ENCODE measurements around the gene BRINP1. TPM values are rescaled to one million over a fixed set of nuclear protein-coding genes. Genes with fewer than 3 reads are reported as not detected.

BRINP1 gene
- total RNA-seq, 1 donor from 2014 or later = 0.66 TPM

- peaks cover 8% of the 10 kb centered on the region for H3K9me3 ChIP-seq (replicated peaks)
- peaks cover 3% of the 10 kb centered on the region for H3K4me1 ChIP-seq
- no peak overlapping the region for H3K4me3 ChIP-seq
- peaks cover 4% of the 10 kb centered on the region for H3K27me3 ChIP-seq (ENCODE audit: low read depth)
- H3K27ac ChIP-seq (replicated peaks) = no peak overlapping the region
- intact Hi-C loops (cut with micrococcal nuclease) = no loop called here
- no peak for DNase-seq
- no peaks in the 10 kb centered on the region for H3K36me3 ChIP-seq
- TF ChIP-seq CTCF (IDR thresholded peaks at IDR 0.05; ENCODE audit: borderline replicate concordance) = no peak
These were observed 204.1 kb downstream of the BRINP1 start for GRCh38 chr9:119165131-119165530.

GRCh38 chr9:119164716-119165115, 204.5 kb downstream of the BRINP1 start:
- Histone ChIP-seq H3K27ac (replicated peaks) (no peak overlapping the region), H3K4me1 (peaks cover 3% of the 10 kb centered on the region), H3K4me3 (no peak overlapping the region), H3K36me3 (no peaks in the 10 kb centered on the region), H3K9me3 (replicated peaks) (peaks cover 8% of the 10 kb centered on the region), H3K27me3 (ENCODE audit: low read depth) (peaks cover 4% of the 10 kb centered on the region)
- no peak for TF ChIP-seq CTCF (IDR thresholded peaks at IDR 0.05; ENCODE audit: borderline replicate concordance)
- DNase-seq = no peak
- intact Hi-C loops (cut with micrococcal nuclease) = no loop called here

GRCh38 chr9:119160551-119160950, 208.7 kb downstream of the BRINP1 start:
- H3K4me1 ChIP-seq = no peaks in the 10 kb centered on the region

GRCh38 chr9:119159386-119159785, 209.8 kb downstream of the BRINP1 start:
- H3K4me3 ChIP-seq = no peak overlapping the region
- no peak for TF ChIP-seq CTCF (IDR thresholded peaks at IDR 0.05; ENCODE audit: borderline replicate concordance)
- no peak overlapping the region for H3K27ac ChIP-seq (replicated peaks)
- H3K9me3 ChIP-seq (replicated peaks) = peaks cover 8% of the 10 kb centered on the region
- H3K4me1 ChIP-seq = no peaks in the 10 kb centered on the region
- DNase-seq = no peak
- intact Hi-C loops (cut with micrococcal nuclease) = no loop called here
- H3K36me3 ChIP-seq = no peaks in the 10 kb centered on the region
- no peaks in the 10 kb centered on the region for H3K27me3 ChIP-seq (ENCODE audit: low read depth)

More at GRCh38 chr9:119160551-119160950, 208.7 kb downstream of the BRINP1 start:
- Histone ChIP-seq H3K27me3 (ENCODE audit: low read depth) (no peaks in the 10 kb centered on the region), H3K4me3 (no peak overlapping the region), H3K9me3 (replicated peaks) (peaks cover 8% of the 10 kb centered on the region), H3K27ac (replicated peaks) (no peak overlapping the region), H3K36me3 (no peaks in the 10 kb centered on the region)
- no peak for TF ChIP-seq CTCF (IDR thresholded peaks at IDR 0.05; ENCODE audit: borderline replicate concordance)
- intact Hi-C loops (cut with micrococcal nuclease) = no loop called here
- no peak for DNase-seq

GRCh38 chr9:119157196-119157595, 212.0 kb downstream of the BRINP1 start:
- H3K4me3 ChIP-seq = no peak overlapping the region
- no peaks in the 10 kb centered on the region for H3K36me3 ChIP-seq
- H3K27ac ChIP-seq (replicated peaks) = no peak overlapping the region
- no peaks in the 10 kb centered on the region for H3K27me3 ChIP-seq (ENCODE audit: low read depth)
- intact Hi-C loops (cut with micrococcal nuclease) = no loop called here
- H3K9me3 ChIP-seq (replicated peaks) = no peaks in the 10 kb centered on the region
- H3K4me1 ChIP-seq = no peaks in the 10 kb centered on the region
- DNase-seq = no peak
- no peak for TF ChIP-seq CTCF (IDR thresholded peaks at IDR 0.05; ENCODE audit: borderline replicate concordance)

GRCh38 chr9:119156354-119156753, 212.9 kb downstream of the BRINP1 start:
- TF ChIP-seq CTCF (IDR thresholded peaks at IDR 0.05; ENCODE audit: borderline replicate concordance) = no peak
- no peaks in the 10 kb centered on the region for H3K4me1 ChIP-seq
- intact Hi-C loops (cut with micrococcal nuclease) = no loop called here

More at GRCh38 chr9:119156354-119156753, 212.9 kb downstream of the BRINP1 start:
- H3K27ac ChIP-seq (replicated peaks) = no peak overlapping the region
- DNase-seq = no peak
- no peak overlapping the region for H3K4me3 ChIP-seq
- no peaks in the 10 kb centered on the region for H3K27me3 ChIP-seq (ENCODE audit: low read depth)
- no peaks in the 10 kb centered on the region for H3K9me3 ChIP-seq (replicated peaks)
- H3K36me3 ChIP-seq = no peaks in the 10 kb centered on the region
